ENCODE data around the gene TSPAN3.

DNA sequence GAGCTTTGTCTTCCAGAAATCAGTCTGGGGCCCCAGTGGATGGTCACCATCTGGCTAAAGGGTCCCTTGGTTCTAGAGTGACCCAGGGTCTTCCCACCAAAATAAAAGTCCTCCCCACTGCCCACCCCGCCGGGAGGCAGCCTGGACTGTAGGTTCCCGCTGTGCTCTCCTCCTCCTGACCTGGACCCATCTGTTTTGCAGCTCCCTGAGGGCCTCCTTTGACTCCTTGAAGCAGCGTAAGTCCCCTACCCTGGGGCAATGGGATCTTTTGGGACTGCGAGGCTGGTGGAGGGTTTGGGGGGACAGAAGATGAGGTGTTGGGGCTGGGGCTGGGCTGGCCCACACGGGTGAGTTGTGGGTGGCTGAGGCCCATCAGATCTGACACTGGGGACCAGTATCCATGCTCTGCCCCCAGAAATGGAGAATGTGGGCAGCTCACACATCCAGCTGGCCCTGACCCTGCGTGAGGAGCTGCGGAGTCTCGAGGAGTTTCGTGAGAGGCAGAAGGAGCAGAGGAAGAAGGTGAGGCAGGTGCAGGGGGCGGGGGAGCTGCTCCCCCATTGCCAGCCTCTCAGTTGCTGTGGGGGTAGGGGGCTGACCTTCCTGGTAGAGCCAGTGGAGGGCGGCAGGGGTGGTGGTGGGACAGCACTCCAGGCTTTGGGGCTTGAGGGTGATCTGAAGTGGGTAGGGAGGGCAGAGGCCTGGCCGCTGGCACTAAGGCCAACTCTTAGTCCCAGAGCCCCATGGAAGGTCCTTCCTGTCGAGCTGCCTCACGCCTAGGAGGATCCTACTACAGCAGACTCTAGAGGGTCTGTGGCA is 45.6 kb downstream of the TSPAN3 start:
- no peak for TF ChIP-seq POLR2A (IDR thresholded peaks at IDR 0.05)
- no peak for TF ChIP-seq POLR2AphosphoS5 (IDR thresholded peaks at IDR 0.05)
- TF ChIP-seq, protein P1, sequence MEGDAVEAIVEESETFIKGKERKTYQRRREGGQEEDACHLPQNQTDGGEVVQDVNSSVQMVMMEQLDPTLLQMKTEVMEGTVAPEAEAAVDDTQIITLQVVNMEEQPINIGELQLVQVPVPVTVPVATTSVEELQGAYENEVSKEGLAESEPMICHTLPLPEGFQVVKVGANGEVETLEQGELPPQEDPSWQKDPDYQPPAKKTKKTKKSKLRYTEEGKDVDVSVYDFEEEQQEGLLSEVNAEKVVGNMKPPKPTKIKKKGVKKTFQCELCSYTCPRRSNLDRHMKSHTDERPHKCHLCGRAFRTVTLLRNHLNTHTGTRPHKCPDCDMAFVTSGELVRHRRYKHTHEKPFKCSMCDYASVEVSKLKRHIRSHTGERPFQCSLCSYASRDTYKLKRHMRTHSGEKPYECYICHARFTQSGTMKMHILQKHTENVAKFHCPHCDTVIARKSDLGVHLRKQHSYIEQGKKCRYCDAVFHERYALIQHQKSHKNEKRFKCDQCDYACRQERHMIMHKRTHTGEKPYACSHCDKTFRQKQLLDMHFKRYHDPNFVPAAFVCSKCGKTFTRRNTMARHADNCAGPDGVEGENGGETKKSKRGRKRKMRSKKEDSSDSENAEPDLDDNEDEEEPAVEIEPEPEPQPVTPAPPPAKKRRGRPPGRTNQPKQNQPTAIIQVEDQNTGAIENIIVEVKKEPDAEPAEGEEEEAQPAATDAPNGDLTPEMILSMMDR (IDR thresholded peaks at IDR 0.05), result no peak
